CD4-positive, alpha-beta T cell treated with Interleukin-15 for 4 hours (primary cell): ENCODE measurements around the gene C10orf71.

Source experiments
- DNase-seq: peaks from one replicate; pipeline ENCODE4 v3.0.0-alpha.2; 2020; ENCODE audit warnings: low spot score

C10orf71 gene

GRCh38 chr10:49338604-49339003, 39.6 kb downstream of the C10orf71 start:
- no peak for DNase-seq

GRCh38 chr10:49344840-49345239, 45.9 kb downstream of the C10orf71 start:
- no peak for DNase-seq

GRCh38 chr10:49347342-49347741, 48.4 kb downstream of the C10orf71 start:
- no peak for DNase-seq

GRCh38 chr10:49347827-49348226, 48.9 kb downstream of the C10orf71 start:
- no peak for DNase-seq

- no peak for DNase-seq
Measured at GRCh38 chr10:49348593-49348992, 49.6 kb downstream of the C10orf71 start.

- DNase-seq, result no peak
Measured at GRCh38 chr10:49349390-49349789, 50.4 kb downstream of the C10orf71 start.

GRCh38 chr10:49350138-49350537, 51.2 kb downstream of the C10orf71 start:
- no peak for DNase-seq

GRCh38 chr10:49350846-49351532, 52.0 kb downstream of the C10orf71 start:
- no peak for DNase-seq

- DNase-seq, result no peak
Measured at GRCh38 chr10:49351669-49352068, 52.7 kb downstream of the C10orf71 start.

- no peak for DNase-seq
Measured at GRCh38 chr10:49352323-49352722, 53.4 kb downstream of the C10orf71 start.

GRCh38 chr10:49353026-49353894, 54.3 kb downstream of the C10orf71 start:
- DNase-seq, result no peak

- DNase-seq, result no peak
Measured at GRCh38 chr10:49353895-49354566, 55.1 kb downstream of the C10orf71 start.

GRCh38 chr10:49354593-49354992, 55.6 kb downstream of the C10orf71 start:
- no peak for DNase-seq

GRCh38 chr10:49355221-49355620, 56.3 kb downstream of the C10orf71 start:
- no peak for DNase-seq

GRCh38 chr10:49356181-49356580, 57.2 kb downstream of the C10orf71 start:
- no peak for DNase-seq

- no peak for DNase-seq
Measured at GRCh38 chr10:49356944-49357343, 58.0 kb downstream of the C10orf71 start.

GRCh38 chr10:49357910-49358309, 58.9 kb downstream of the C10orf71 start:
- no peak for DNase-seq

GRCh38 chr10:49359349-49360270, 60.6 kb downstream of the C10orf71 start:
- no peak for DNase-seq

GRCh38 chr10:49360271-49361177, 61.6 kb downstream of the C10orf71 start:
- DNase-seq, result no peak

- no peak for DNase-seq
Measured at GRCh38 chr10:49361178-49361554, 62.2 kb downstream of the C10orf71 start.
